ENCODE measurements around the gene ZNF774. TPM values are rescaled to one million over a fixed set of nuclear protein-coding genes. Genes with fewer than 3 reads are reported as not detected.

The ZNF774 gene
- total RNA-seq, 1 donor from 2014 or later, result 3.2 TPM

GRCh38 chr15:90322538-90322937 lies 29.5 kb upstream of the ZNF774 start:
- Mint-ChIP-seq H3K9me3 (ENCODE audit: low read depth) (no peaks in the 10 kb centered on the region), H3K27ac (ENCODE audit: unreplicated experiment) (no peak overlapping the region), H3K4me1 (ENCODE audit: low read depth) (peaks cover 12% of the 10 kb centered on the region), H3K36me3 (ENCODE audit: low read depth) (no peaks in the 10 kb centered on the region), H3K27me3 (ENCODE audit: low read depth) (no peaks in the 10 kb centered on the region), H3K4me3 (ENCODE audit: unreplicated experiment) (no peak overlapping the region)
- no peak for TF ChIP-seq CTCF (IDR thresholded peaks at IDR 0.05)
- DNase-seq (ENCODE audit: low spot score), result no peak

GRCh38 chr15:90325726-90326125 lies 26.4 kb upstream of the ZNF774 start:
- DNase-seq (ENCODE audit: low spot score), result no peak
- no peaks in the 10 kb centered on the region for H3K4me1 Mint-ChIP-seq (ENCODE audit: low read depth)
- no peak overlapping the region for H3K27ac Mint-ChIP-seq (ENCODE audit: unreplicated experiment)
- no peak overlapping the region for H3K4me3 Mint-ChIP-seq (ENCODE audit: unreplicated experiment)
- H3K9me3 Mint-ChIP-seq (ENCODE audit: low read depth), result no peaks in the 10 kb centered on the region
- TF ChIP-seq CTCF (IDR thresholded peaks at IDR 0.05), result no peak
- no peaks in the 10 kb centered on the region for H3K36me3 Mint-ChIP-seq (ENCODE audit: low read depth)
- H3K27me3 Mint-ChIP-seq (ENCODE audit: low read depth), result no peaks in the 10 kb centered on the region

GRCh38 chr15:90326441-90326840 lies 25.6 kb upstream of the ZNF774 start:
- H3K9me3 Mint-ChIP-seq (ENCODE audit: low read depth), result no peaks in the 10 kb centered on the region
- no peak for TF ChIP-seq CTCF (IDR thresholded peaks at IDR 0.05)
- no peaks in the 10 kb centered on the region for H3K27me3 Mint-ChIP-seq (ENCODE audit: low read depth)
- no peaks in the 10 kb centered on the region for H3K36me3 Mint-ChIP-seq (ENCODE audit: low read depth)
- DNase-seq (ENCODE audit: low spot score), result no peak
- H3K4me1 Mint-ChIP-seq (ENCODE audit: low read depth), result no peaks in the 10 kb centered on the region
- no peak overlapping the region for H3K4me3 Mint-ChIP-seq (ENCODE audit: unreplicated experiment)
- H3K27ac Mint-ChIP-seq (ENCODE audit: unreplicated experiment), result no peak overlapping the region

GRCh38 chr15:90327311-90327710 lies 24.8 kb upstream of the ZNF774 start:
- no peak overlapping the region for H3K4me3 Mint-ChIP-seq (ENCODE audit: unreplicated experiment)
- no peaks in the 10 kb centered on the region for H3K27me3 Mint-ChIP-seq (ENCODE audit: low read depth)
- no peaks in the 10 kb centered on the region for H3K4me1 Mint-ChIP-seq (ENCODE audit: low read depth)
- no peaks in the 10 kb centered on the region for H3K9me3 Mint-ChIP-seq (ENCODE audit: low read depth)
- H3K36me3 Mint-ChIP-seq (ENCODE audit: low read depth), result no peaks in the 10 kb centered on the region
- DNase-seq (ENCODE audit: low spot score), result no peak
- no peak overlapping the region for H3K27ac Mint-ChIP-seq (ENCODE audit: unreplicated experiment)
- TF ChIP-seq CTCF (IDR thresholded peaks at IDR 0.05), result no peak

- Mint-ChIP-seq H3K4me1 (ENCODE audit: low read depth) (peaks cover 12% of the 10 kb centered on the region), H3K27ac (ENCODE audit: unreplicated experiment) (no peak overlapping the region), H3K9me3 (ENCODE audit: low read depth) (no peaks in the 10 kb centered on the region), H3K27me3 (ENCODE audit: low read depth) (no peaks in the 10 kb centered on the region), H3K36me3 (ENCODE audit: low read depth) (no peaks in the 10 kb centered on the region), H3K4me3 (ENCODE audit: unreplicated experiment) (no peak overlapping the region)
- DNase-seq (ENCODE audit: low spot score), result peak; percentile 4
- TF ChIP-seq CTCF (IDR thresholded peaks at IDR 0.05), result no peak
Observed at GRCh38 chr15:90334304-90334731, 17.8 kb upstream of the ZNF774 start.

Measured in chondrocyte (in vitro differentiated cells).